Measurements from ENCODE around the gene LINC00632.

The LINC00632 gene

GRCh38 chrX:140765043-140765784 is 55.7 kb downstream of the LINC00632 start:
- H3K18ac ChIP-seq (ENCODE audit: low read length): peak overlapping the region; percentile 18
- no peaks in the 10 kb centered on the region for H3K4me1 ChIP-seq (ENCODE audit: control insufficient read depth, low read depth, low read length)
- peak overlapping the region; percentile 36 for H3K4me2 ChIP-seq (ENCODE audit: low read length)
- H2AK5ac ChIP-seq (ENCODE audit: low read length): no peak overlapping the region
- H4K8ac ChIP-seq (ENCODE audit: low read depth, low read length): no peak overlapping the region
- no peaks in the 10 kb centered on the region for H3K79me1 ChIP-seq (ENCODE audit: low read length)
- peak overlapping the region; percentile 77 for H3K4me3 ChIP-seq (ENCODE audit: low read length)
- H3K9ac ChIP-seq (ENCODE audit: low read length): peak overlapping the region; percentile 86
- no peaks in the 10 kb centered on the region for H3K36me3 ChIP-seq (ENCODE audit: control insufficient read depth, insufficient read depth, low read length)
- no peak overlapping the region for H3K23ac ChIP-seq (ENCODE audit: low read length)
- no peak overlapping the region for H3K4ac ChIP-seq (ENCODE audit: low read depth, low read length)
- no peak overlapping the region for H2BK15ac ChIP-seq (replicated peaks; ENCODE audit: low read depth)
- no peak overlapping the region for H4K5ac ChIP-seq (ENCODE audit: low read length)
- no CpG with 5 or more reads among the region's 19 CpGs for WGBS (ENCODE audit: extremely low coverage, insufficient coverage, low lambda C conversion rate)
- no peaks in the 10 kb centered on the region for H3K79me2 ChIP-seq (ENCODE audit: control insufficient read depth, insufficient read depth, low read length)
- peak; percentile 62 for DNase-seq
- H2BK120ac ChIP-seq (ENCODE audit: low read depth, low read length): no peak overlapping the region
- H2BK5ac ChIP-seq (ENCODE audit: low read length): no peak overlapping the region
- no peaks in the 10 kb centered on the region for H3K27me3 ChIP-seq (ENCODE audit: insufficient read depth, low read length, poor library complexity)
- H3K56ac ChIP-seq (ENCODE audit: low read length): peak overlapping the region; percentile 79
- peak overlapping the region; percentile 62 for H3K27ac ChIP-seq (ENCODE audit: low read depth, low read length)

GRCh38 chrX:140766024-140766611 is 56.6 kb downstream of the LINC00632 start:
- no peaks in the 10 kb centered on the region for H3K4me1 ChIP-seq (ENCODE audit: control insufficient read depth, low read depth, low read length)
- no peaks in the 10 kb centered on the region for H3K27me3 ChIP-seq (ENCODE audit: insufficient read depth, low read length, poor library complexity)
- H3K36me3 ChIP-seq (ENCODE audit: control insufficient read depth, insufficient read depth, low read length): no peaks in the 10 kb centered on the region
- peak; percentile 62 for DNase-seq
- H3K18ac ChIP-seq (ENCODE audit: low read length): no peak overlapping the region
- H3K9ac ChIP-seq (ENCODE audit: low read length): peak overlapping the region; percentile 86
- H4K8ac ChIP-seq (ENCODE audit: low read depth, low read length): no peak overlapping the region
- no peaks in the 10 kb centered on the region for H3K79me1 ChIP-seq (ENCODE audit: low read length)
- H3K4me3 ChIP-seq (ENCODE audit: low read length): peak overlapping the region; percentile 77
- no peak overlapping the region for H3K27ac ChIP-seq (ENCODE audit: low read depth, low read length)
- peak overlapping the region; percentile 26 for H3K4me2 ChIP-seq (ENCODE audit: low read length)
- no peak overlapping the region for H3K23ac ChIP-seq (ENCODE audit: low read length)
- H2BK5ac ChIP-seq (ENCODE audit: low read length): no peak overlapping the region
- no CpG with 5 or more reads among the region's 8 CpGs for WGBS (ENCODE audit: extremely low coverage, insufficient coverage, low lambda C conversion rate)
- no peak overlapping the region for H2AK5ac ChIP-seq (ENCODE audit: low read length)
- no peaks in the 10 kb centered on the region for H3K79me2 ChIP-seq (ENCODE audit: control insufficient read depth, insufficient read depth, low read length)
- peak overlapping the region; percentile 79 for H3K56ac ChIP-seq (ENCODE audit: low read length)
- H2BK15ac ChIP-seq (replicated peaks; ENCODE audit: low read depth): no peak overlapping the region
- no peak overlapping the region for H3K4ac ChIP-seq (ENCODE audit: low read depth, low read length)
- H2BK120ac ChIP-seq (ENCODE audit: low read depth, low read length): no peak overlapping the region
- no peak overlapping the region for H4K5ac ChIP-seq (ENCODE audit: low read length)

- no CpG with 5 or more reads among the region's 3 CpGs for WGBS (ENCODE audit: extremely low coverage, insufficient coverage, low lambda C conversion rate)
- DNase-seq: peak; percentile 31
- H2BK5ac ChIP-seq (ENCODE audit: low read length): no peak overlapping the region
- H4K5ac ChIP-seq (ENCODE audit: low read length): no peak overlapping the region
- no peaks in the 10 kb centered on the region for H3K27me3 ChIP-seq (ENCODE audit: insufficient read depth, low read length, poor library complexity)
- no peaks in the 10 kb centered on the region for H3K4me1 ChIP-seq (ENCODE audit: control insufficient read depth, low read depth, low read length)
- H4K8ac ChIP-seq (ENCODE audit: low read depth, low read length): no peak overlapping the region
- H3K4ac ChIP-seq (ENCODE audit: low read depth, low read length): no peak overlapping the region
- H3K36me3 ChIP-seq (ENCODE audit: control insufficient read depth, insufficient read depth, low read length): no peaks in the 10 kb centered on the region
- H3K18ac ChIP-seq (ENCODE audit: low read length): no peak overlapping the region
- H2BK120ac ChIP-seq (ENCODE audit: low read depth, low read length): no peak overlapping the region
- H3K56ac ChIP-seq (ENCODE audit: low read length): no peak overlapping the region
- H3K9ac ChIP-seq (ENCODE audit: low read length): no peak overlapping the region
- no peak overlapping the region for H3K4me3 ChIP-seq (ENCODE audit: low read length)
- no peak overlapping the region for H3K27ac ChIP-seq (ENCODE audit: low read depth, low read length)
- H2BK15ac ChIP-seq (replicated peaks; ENCODE audit: low read depth): no peak overlapping the region
- no peak overlapping the region for H3K4me2 ChIP-seq (ENCODE audit: low read length)
- H3K79me2 ChIP-seq (ENCODE audit: control insufficient read depth, insufficient read depth, low read length): no peaks in the 10 kb centered on the region
- H2AK5ac ChIP-seq (ENCODE audit: low read length): no peak overlapping the region
- no peak overlapping the region for H3K23ac ChIP-seq (ENCODE audit: low read length)
- H3K79me1 ChIP-seq (ENCODE audit: low read length): no peaks in the 10 kb centered on the region
Observed at GRCh38 chrX:140767646-140768045, 58.1 kb downstream of the LINC00632 start.

- no peaks in the 10 kb centered on the region for H3K4me1 ChIP-seq (ENCODE audit: control insufficient read depth, low read depth, low read length)
- H3K27me3 ChIP-seq (ENCODE audit: insufficient read depth, low read length, poor library complexity): no peaks in the 10 kb centered on the region
- no peak overlapping the region for H4K8ac ChIP-seq (ENCODE audit: low read depth, low read length)
- H3K79me1 ChIP-seq (ENCODE audit: low read length): no peaks in the 10 kb centered on the region
- H2BK5ac ChIP-seq (ENCODE audit: low read length): no peak overlapping the region
- no peak overlapping the region for H3K4me2 ChIP-seq (ENCODE audit: low read length)
- H2BK120ac ChIP-seq (ENCODE audit: low read depth, low read length): no peak overlapping the region
- no peak overlapping the region for H3K4ac ChIP-seq (ENCODE audit: low read depth, low read length)
- no peak overlapping the region for H3K56ac ChIP-seq (ENCODE audit: low read length)
- no peak overlapping the region for H4K5ac ChIP-seq (ENCODE audit: low read length)
- no peak overlapping the region for H3K9ac ChIP-seq (ENCODE audit: low read length)
- DNase-seq: no peak
- H3K79me2 ChIP-seq (ENCODE audit: control insufficient read depth, insufficient read depth, low read length): no peaks in the 10 kb centered on the region
- no peak overlapping the region for H3K4me3 ChIP-seq (ENCODE audit: low read length)
- H2AK5ac ChIP-seq (ENCODE audit: low read length): no peak overlapping the region
- no peak overlapping the region for H2BK15ac ChIP-seq (replicated peaks; ENCODE audit: low read depth)
- no peaks in the 10 kb centered on the region for H3K36me3 ChIP-seq (ENCODE audit: control insufficient read depth, insufficient read depth, low read length)
- H3K23ac ChIP-seq (ENCODE audit: low read length): no peak overlapping the region
- WGBS (ENCODE audit: extremely low coverage, insufficient coverage, low lambda C conversion rate): no CpG with 5 or more reads among the region's 4 CpGs
- no peak overlapping the region for H3K27ac ChIP-seq (ENCODE audit: low read depth, low read length)
- H3K18ac ChIP-seq (ENCODE audit: low read length): no peak overlapping the region
Observed at GRCh38 chrX:140775211-140775610, 65.7 kb downstream of the LINC00632 start.

GRCh38 chrX:140776320-140776719 is 66.8 kb downstream of the LINC00632 start:
- H3K79me1 ChIP-seq (ENCODE audit: low read length): no peaks in the 10 kb centered on the region
- no peak overlapping the region for H2AK5ac ChIP-seq (ENCODE audit: low read length)
- no peak overlapping the region for H2BK15ac ChIP-seq (replicated peaks; ENCODE audit: low read depth)
- no peaks in the 10 kb centered on the region for H3K79me2 ChIP-seq (ENCODE audit: control insufficient read depth, insufficient read depth, low read length)
- no peak overlapping the region for H3K9ac ChIP-seq (ENCODE audit: low read length)
- no peaks in the 10 kb centered on the region for H3K4me1 ChIP-seq (ENCODE audit: control insufficient read depth, low read depth, low read length)
- no peak overlapping the region for H4K5ac ChIP-seq (ENCODE audit: low read length)
- H2BK5ac ChIP-seq (ENCODE audit: low read length): no peak overlapping the region
- WGBS (ENCODE audit: extremely low coverage, insufficient coverage, low lambda C conversion rate): no CpG with 5 or more reads among the region's 31 CpGs
- no peak overlapping the region for H2BK120ac ChIP-seq (ENCODE audit: low read depth, low read length)
- no peak overlapping the region for H3K4me2 ChIP-seq (ENCODE audit: low read length)
- no peak overlapping the region for H3K18ac ChIP-seq (ENCODE audit: low read length)
- no peak overlapping the region for H3K23ac ChIP-seq (ENCODE audit: low read length)
- H3K4me3 ChIP-seq (ENCODE audit: low read length): no peak overlapping the region
- H4K8ac ChIP-seq (ENCODE audit: low read depth, low read length): no peak overlapping the region
- no peaks in the 10 kb centered on the region for H3K27me3 ChIP-seq (ENCODE audit: insufficient read depth, low read length, poor library complexity)
- no peak overlapping the region for H3K4ac ChIP-seq (ENCODE audit: low read depth, low read length)
- no peaks in the 10 kb centered on the region for H3K36me3 ChIP-seq (ENCODE audit: control insufficient read depth, insufficient read depth, low read length)
- H3K56ac ChIP-seq (ENCODE audit: low read length): no peak overlapping the region
- H3K27ac ChIP-seq (ENCODE audit: low read depth, low read length): no peak overlapping the region
- DNase-seq: no peak

All from mesendoderm (in vitro differentiated cells).